ENCODE data around the gene LMCD1.
"Not testable (repeated sequence)": the region's sequence is repeated elsewhere in the genome, so short reads cannot be mapped to it uniquely, and the experiment has no call there.

The LMCD1 gene

DNA sequence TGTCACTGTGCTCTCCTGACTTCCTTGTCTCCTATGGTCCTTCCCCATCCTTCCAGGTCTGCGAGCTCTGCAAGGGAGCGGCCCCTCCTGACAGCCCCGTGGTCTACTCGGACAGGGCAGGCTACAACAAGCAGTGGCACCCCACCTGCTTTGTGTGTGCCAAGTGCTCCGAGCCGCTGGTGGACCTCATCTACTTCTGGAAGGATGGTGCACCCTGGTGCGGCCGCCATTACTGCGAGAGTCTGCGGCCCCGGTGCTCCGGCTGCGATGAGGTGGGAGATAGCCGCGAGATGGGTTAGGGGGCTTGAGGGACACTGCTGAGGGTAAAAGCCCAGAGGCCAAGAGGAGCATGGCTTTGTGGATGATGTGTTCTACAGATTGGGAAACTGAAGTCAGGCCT, 63.8 kb downstream of the LMCD1 start:
- no peak for DNase-seq

GRCh38 chr3:8567784-8568575, 66.4 kb downstream of the LMCD1 start:
- DNase-seq: no peak

DNA sequence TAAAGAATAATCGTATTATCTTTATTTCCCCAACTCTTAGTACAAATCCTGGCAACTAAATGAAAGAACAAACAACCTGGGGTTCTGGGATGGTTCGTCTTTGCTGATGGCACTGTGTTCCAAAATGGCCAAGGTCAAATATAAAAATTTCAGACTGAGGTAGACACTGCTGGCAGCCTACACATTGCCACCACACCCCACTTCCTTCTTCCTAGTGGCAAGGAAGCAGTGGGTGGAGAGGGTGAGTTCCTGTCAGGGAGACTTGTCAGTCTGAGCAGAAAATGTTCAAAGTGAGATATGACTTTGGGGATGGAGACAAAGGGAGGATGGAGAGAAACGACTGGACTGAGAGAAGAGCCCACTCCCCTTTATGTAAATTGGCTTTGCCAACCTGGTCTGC, 69.6 kb downstream of the LMCD1 start:
- DNase-seq: no peak

DNA sequence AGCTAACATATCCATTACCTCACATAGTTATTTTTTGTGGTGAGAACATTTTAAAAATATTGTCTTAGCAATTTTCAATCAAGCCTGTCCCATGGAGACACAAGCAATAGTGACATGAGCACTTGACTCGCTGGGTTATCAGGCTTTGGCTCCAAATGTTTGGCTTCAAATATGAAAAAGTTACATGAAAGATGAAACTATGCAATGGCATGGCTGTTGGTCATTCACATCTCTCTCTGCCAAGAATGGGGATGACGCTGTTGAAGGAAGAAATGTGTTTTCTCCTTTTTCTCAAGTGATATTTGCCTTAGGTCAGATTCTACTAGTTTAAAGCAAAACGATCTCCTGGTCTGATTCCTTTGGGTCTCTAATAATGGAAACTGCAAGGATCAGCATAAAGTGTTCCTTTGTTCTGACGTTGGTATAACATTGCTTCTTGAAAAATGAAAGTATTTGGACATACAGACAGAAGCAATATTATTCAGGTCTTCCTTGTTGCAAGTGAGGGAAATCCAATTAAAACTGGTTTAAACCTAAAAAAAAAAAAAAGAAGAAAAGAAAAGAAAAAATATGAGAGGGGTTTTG, 71.8 kb downstream of the LMCD1 start:
- DNase-seq: no peak

- DNase-seq: no peak
These were observed 72.5 kb downstream of the LMCD1 start for GRCh38 chr3:8574040-8574669.

- DNase-seq: no peak
These were observed 73.2 kb downstream of the LMCD1 start for GRCh38 chr3:8574670-8575322.

- no peak for DNase-seq
These were observed 73.9 kb downstream of the LMCD1 start for GRCh38 chr3:8575364-8576104.

DNA sequence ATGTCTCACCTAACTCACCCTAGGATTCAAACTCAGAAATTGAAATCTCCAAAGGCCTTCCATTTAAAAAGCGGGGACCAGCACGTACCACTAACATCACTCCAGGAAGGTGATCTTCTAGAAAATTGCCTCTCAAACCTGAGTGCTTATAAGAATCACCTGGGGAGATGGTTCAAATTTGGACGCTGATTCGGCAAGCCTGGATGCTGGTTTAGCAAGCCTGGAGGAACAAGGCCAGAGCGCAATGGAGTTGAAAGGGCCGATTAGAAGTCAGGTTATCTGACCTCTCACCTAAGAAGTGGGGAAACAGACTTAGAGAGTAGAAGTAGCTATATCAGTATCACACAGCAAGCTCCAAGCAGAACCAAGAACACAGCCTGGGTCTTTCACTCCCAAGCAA, 74.8 kb downstream of the LMCD1 start:
- DNase-seq: no peak

DNA sequence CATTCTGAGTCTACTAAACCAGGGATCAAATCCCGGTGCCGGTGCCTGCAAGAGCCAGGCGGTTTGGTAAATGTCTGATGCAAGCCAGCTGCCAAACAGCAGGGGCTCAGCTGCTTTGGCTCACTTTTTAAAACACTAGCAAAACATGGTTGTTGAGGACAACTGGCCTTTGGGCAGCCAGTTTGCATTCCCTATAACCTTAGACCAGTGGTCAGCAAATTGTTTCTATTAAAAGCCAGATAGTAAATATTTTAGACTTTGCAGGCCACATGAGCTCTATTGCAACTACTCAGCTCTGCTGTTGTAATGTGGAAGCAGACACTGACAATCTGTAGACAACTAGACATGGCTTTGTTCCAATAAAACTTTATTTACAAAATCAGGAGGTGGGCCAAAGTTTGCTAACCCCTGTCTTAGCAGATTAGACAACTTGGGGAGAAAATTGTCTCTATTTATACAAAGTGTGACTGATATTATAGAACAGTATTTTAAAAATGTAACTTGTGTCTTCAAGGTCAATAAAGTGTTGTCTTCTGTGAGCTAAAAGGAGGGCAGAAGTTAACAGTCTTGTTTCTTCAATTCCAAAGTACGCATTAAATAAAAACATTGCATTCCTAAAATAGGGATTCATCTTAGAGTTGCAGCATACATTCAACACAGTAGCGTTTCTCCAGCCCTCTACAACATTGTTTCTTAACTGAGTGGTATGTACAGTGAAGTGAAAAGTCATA, 75.4 kb downstream of the LMCD1 start:
- DNase-seq: no peak

- DNase-seq: no peak
These were observed 76.7 kb downstream of the LMCD1 start for GRCh38 chr3:8578282-8578681.

DNA sequence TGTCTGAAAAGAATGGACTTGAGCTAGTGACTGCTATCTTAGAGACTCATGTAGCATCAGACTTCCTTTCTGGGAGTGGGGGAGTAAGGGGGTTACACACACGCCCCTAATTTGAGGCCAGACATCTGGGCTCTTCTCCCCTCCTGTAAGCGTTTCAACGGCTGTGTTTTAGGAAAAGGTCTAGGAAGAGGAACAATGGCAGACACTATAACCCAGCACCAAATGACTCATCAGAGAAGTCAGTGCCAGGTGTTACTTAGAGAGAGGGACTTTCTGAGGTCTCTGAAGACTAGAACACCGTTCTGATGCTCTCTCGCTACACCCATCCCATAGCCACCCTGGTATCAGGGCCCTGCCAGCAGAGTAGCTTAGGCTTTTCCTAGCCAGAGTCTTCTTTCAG, 77.5 kb downstream of the LMCD1 start:
- DNase-seq: no peak

DNA sequence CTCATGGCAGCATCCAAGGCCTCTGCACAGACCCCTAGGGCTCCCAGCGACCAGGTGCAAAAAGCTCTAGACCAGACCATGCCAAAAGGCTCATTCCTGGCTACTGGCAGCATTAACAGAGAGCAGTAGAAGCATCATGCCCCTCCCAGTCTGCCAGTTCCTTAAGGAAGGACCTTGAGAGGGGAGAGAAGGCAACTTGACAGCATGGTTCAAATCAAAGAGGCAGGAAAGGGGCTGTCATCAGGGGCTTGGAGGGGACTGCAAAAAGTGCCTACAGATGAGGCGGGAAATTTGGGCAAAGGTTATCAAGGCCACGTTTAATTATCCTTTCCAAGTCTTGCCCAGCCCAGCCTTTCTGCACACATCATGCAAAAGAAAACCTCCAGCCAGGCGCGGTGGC, 78.3 kb downstream of the LMCD1 start:
- no peak for DNase-seq

DNA sequence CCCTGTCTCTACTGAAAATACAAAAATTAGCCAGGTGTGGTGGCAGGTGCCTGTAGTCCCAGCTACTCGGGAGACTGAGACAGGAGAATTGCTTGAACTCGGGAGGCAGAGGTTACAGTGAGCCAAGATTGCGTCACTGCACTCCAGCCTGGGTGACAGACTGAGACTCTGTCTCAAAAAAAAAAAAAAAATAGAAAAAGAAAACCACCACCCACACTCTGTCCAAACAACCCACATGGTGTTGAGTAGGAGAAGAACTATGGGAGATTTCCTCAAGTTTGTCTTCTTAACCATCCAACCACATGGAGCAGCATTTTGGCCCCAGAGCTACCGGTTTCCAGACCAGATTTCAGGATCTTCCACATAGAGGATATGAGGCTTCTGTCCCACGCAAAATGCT, 78.8 kb downstream of the LMCD1 start:
- not testable (repeated sequence) for DNase-seq

- no peak for DNase-seq
These were observed 79.8 kb downstream of the LMCD1 start for GRCh38 chr3:8581373-8581772.

DNA sequence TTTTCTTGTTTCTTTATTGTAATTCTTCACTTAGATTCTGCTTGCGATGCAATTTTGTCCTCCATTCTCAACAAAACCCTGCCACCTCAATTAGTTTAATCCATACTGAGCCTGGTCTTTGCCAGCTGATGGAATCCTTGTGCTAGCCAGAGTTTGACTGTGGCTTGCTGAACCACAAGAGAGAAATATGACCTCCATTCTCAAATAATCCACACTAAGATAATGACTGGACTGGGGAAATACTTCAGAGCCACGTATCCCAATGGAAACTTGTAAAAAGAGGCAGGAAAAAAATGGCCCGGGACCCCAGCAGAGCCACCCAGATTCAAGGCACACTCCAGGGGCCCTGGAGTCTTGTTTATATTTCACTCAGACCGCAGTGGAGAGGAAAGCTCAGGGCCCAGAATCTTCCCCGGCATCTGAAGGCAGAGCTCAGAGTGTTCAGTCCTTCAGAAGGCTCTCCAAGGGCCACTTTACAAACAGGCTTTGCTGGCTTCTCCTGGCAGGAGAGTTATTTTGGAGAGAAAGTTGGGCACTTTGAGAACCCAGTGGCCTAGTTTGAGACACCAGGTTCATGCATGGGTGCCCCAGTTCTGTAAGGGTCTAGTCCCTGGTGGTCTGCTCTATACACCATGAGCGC, 80.3 kb downstream of the LMCD1 start:
- no peak for DNase-seq

GRCh38 chr3:8584661-8585060, 83.0 kb downstream of the LMCD1 start:
- DNase-seq: no peak

DNA sequence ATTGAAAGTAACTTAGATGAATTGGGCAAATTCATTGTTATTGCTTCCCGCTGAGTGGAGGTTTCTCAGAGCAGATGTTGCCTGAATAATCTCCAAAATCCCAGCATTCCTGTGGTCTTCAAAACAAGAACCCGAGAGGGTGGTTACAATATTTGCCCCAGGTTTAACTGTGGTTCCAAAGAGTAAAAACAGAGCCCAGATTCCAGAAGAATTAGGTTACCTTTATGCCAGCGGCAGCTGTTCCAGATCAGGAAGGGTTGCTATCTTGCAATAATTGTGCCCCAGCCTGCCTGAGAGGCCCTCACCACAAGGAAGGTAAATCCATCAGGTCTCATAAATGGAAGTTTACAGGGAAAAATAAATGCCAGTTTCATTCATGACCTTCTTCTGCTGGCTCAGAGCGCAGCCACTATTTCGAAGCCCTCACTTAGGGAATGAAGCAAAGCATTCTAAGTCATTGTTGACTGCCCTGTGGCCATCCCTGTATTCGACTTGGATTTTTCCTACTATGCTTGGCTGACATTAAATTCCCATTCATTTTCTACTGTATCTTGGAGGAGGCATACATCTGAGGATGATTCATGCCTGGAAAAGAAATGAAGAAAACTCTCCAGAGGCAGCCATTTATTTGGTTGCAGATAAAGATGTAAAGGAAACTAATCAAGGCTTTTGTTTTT, 88.4 kb downstream of the LMCD1 start:
- peak; percentile 78 for DNase-seq

- DNase-seq: peak; percentile 25
These were observed 91.6 kb downstream of the LMCD1 start for GRCh38 chr3:8593021-8593827.

DNA sequence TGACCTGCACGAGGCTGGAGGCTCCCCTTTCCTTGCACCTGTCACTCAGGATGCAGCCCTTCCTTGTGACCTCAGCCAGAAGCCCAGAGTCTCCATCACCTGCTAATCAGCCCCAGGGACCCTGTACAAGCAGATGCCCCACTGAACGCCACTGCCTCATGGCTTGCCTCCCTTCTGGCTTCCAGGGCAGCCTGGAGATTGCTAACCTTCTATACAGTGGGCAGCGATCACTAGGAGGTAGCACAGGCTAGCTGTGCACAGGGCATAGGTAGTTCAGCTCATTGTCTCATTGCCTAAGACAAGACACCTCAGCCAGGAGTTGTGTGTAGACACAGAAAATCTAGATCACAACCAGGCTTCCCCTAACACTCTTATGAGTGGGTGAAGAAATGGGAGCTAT, 93.6 kb downstream of the LMCD1 start:
- DNase-seq: no peak

DNA sequence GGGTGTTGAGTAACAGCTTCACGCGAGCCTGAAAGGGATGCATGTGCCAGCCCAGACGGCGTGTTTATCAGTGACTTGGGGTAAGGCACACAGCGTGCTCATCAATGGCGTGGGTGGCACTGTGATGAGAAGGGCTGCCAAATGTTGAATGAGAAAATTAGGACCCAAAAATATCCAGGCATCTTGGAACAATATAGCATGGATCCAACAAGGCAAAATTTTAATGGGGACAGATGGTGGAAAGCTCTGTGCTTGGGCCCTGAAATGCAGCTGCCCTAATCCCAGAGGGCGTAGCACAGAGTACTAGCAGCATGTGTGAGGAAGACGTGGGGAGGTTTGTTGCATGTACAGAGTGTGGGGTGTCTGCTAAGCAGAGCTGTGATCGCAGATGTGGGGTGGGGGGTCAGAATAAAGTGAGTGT, 94.1 kb downstream of the LMCD1 start:
- no peak for DNase-seq

Measured in NCI-H226 (cell line).